GM08714 (cell line): ENCODE measurements around the gene DOCK4.

Source experiments
- H3K4me3 ChIP-seq: fragments of 200-500 bp; sonication (Bioruptor generic); 2 replicates; pipeline ENCODE4 v1.5.1; 2014; ENCODE audit warnings: mild to moderate bottlenecking, low read length, inconsistent platforms
- ZNF274 ChIP-seq: IDR thresholded peaks from 2 replicates; pipeline ENCODE4 v1.6.1; 2012; ENCODE audit warnings: mild to moderate bottlenecking, low read depth, low read length

The DOCK4 gene

DNA sequence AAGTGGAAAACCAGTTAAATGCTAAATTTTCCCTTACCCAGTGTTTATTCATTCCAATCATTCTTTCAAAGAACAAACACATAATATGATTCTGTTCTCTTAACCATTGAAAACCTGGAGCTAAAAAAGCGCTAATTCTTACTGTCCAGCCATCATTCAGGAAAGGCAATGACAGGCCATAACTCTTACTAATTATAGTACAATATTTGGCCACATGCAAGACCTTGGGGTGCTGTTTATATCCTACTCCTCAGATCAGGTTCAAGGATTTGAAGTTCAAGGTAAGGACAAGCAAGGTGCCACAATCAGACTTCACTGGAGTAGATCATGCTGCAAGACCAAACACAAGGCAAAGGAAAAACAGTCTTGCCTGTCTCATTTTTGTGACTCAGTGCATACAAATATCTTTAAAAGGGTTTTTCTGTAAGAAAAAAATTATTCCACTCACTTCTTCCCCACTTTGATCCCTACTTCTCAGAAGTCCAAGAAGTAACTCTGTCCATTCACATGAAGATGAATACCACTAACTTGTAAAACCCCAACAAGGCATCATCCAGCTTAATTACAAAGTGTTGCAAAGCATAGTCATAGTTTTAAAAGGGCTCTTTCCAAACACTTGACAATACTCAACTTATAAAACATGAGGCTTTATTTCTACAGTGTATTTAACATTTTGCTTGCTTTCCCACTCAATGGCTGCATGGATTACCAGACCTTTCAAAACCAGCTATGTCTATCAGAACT is 153.0 kb downstream of the DOCK4 start:
- TF ChIP-seq ZNF274 = no peak
- no peak overlapping the region for H3K4me3 ChIP-seq

DNA sequence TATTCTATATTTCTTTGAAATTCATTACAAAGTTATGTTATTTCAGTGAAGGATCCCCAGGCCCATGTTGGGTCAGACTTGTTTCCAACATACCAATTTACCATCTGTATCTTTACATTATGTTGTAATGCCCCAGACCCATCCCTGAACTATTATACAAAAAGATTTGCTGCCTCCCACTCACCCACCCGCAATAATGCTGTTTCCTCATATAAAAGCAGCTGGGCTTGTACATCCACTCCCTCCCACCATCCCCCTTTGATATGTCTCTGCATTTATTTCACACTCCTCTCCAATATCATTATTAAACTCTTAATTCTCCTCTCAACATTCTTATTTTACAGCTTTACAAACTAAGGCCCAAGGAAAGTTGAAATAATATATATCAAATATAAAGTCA is 153.7 kb downstream of the DOCK4 start:
- no peak for TF ChIP-seq ZNF274
- no peak overlapping the region for H3K4me3 ChIP-seq

DNA sequence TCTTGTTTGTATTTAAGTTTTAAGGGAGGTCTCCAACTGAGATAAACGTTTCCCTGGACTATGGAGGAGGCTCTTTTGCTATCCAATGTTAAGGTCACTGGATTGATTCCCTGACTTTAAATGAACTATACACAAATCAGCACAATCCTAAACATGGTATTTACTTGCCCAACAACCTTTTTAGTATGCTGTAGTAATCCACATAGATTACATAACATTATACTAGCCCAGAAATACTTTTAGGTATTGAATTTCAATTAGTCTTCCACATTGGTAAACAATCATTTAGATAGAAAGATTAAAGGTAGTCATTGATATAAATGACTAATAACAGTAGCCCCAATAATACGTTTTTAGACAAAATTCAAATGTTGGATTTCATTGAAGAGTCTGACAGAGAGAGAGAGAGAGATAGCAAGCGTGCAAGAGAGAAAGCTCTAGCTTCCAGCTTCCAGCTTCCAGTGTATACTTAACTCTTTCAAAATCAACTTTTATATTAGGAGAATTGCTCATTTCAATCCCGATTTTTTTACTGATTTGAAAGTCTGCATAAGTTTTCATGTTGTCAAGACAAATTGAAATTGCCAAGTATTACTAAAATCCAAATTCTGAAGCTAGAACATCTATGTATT is 155.8 kb downstream of the DOCK4 start:
- TF ChIP-seq ZNF274 = no peak
- no peak overlapping the region for H3K4me3 ChIP-seq

DNA sequence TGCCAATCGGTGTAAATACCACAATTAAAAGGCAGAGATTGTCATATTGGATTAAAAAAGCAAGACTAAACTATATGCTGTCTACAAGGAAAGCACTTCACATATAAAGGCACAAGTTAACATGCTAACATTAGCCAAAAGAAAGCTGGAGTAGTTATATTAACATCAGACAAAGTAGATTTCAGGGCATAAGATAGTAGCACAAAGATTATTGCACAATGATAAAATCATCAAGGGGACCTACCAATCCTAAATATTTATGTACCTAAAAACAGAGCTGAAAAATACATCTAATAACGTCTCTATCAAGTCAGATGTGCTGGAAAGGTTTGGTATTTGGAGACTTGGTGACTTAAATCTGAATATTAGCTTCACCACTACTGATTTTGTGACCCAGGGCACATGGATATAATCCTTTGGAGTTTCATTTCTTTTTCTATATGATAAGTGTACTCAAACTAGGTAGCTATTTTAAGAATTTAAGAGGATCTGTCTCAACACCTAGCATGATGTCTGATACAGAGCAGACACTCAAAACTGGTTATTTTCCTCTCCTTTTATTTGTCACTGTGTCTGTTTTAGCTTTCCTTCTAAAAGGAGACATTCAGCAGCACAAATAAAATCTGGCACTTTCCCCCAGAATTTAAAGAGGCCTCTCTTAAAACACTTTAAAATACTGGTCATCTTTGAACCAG is 156.5 kb downstream of the DOCK4 start:
- no peak for TF ChIP-seq ZNF274

DNA sequence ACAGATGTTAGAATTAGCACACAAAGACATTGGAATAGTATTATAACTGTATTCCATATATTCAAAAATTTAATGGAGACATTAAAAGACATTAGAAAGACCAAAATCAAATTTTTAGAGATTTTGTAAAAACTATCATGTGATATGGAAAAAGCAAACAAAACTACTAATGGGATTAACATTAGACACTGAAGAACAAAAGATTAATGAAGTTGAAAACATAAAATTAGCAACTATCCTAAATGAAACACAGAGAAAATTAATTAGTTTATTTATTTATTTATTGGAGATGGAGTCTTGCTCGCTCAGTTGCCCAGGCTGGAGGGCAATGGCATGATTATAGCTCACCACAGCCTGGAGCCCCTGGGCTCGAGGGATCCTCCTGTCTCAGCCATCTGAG is 158.8 kb downstream of the DOCK4 start:
- TF ChIP-seq ZNF274 = no peak
- H3K4me3 ChIP-seq = no peak overlapping the region

More for the DNA sequence above, 156.5 kb downstream of the DOCK4 start:
- no peak overlapping the region for H3K4me3 ChIP-seq

DNA sequence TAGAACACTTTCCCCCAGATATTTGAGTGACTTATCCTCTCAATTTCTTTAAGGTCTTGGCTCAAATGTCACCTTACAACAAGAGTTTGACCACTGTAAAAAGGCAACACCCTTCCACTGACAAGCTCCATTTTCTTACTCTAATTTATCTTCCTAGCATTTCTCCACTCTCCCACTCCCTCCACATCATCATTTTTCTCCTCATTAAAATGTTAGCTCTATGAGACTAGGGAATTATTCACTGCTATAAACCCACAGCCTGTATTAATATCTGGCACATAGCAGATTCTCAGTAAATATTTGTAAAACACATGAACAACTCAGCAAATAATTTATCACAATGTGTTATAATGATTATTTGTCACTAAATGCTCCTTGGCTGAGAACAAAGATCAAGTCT is 161.0 kb downstream of the DOCK4 start:
- no peak for TF ChIP-seq ZNF274
- no peak overlapping the region for H3K4me3 ChIP-seq

DNA sequence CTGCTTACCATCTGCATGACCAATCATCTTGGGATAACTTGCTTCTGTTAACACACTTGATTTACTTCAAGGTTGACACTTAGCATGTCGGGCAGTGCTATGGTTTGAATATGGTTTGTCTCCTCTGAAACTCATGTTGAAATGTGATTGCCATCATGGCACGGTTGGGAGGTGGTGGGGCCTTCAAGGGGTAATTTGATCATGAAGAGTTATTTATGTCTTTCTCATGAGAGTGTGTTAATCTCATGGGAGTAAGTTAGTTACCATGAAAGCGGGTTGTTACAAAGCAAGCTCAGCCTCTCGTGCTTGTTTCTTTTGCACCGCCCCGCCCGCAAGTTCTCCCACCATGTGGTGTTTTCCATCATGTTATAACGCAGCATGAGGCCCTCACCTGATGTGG is 163.6 kb downstream of the DOCK4 start:
- TF ChIP-seq ZNF274 = no peak
- H3K4me3 ChIP-seq = no peak overlapping the region

DNA sequence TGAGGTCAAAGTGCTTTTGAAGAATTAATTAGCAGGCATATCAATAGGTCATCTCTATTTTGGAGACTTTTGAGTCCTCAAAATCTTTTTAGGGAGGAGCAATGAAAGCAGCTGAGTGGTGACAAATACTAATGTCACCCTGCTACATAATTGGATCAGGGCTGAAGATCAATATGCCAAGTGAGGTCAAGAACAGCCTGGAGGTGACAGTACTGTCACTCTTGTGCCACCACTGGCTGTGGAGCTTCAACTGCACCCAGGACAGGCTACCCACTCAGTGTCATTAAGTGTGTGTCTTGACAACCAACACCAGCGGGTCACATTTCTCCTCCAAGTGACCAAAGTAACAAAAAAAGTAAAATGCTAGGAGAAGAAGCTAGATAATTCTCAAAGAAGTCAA is 167.8 kb downstream of the DOCK4 start:
- no peak overlapping the region for H3K4me3 ChIP-seq
- TF ChIP-seq ZNF274 = no peak

DNA sequence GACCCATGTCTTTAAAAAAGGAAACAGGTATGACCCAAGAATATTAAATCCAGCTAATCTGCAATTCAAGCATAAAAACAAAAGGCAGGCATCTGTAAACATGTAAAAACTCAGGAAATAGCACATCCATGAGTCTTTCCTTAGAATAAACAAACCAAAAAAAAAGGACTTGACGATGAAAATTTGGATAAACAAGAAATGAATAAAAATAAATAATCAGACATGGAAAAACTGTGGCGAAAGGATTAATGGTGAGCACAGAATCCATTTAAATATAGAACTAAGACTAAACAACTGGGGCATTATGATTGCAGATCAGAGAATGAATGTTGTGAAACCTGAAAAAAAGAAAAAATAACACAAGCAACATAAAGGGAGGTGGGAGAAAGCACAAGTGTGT is 170.1 kb downstream of the DOCK4 start:
- H3K4me3 ChIP-seq = no peak overlapping the region
- TF ChIP-seq ZNF274 = no peak

DNA sequence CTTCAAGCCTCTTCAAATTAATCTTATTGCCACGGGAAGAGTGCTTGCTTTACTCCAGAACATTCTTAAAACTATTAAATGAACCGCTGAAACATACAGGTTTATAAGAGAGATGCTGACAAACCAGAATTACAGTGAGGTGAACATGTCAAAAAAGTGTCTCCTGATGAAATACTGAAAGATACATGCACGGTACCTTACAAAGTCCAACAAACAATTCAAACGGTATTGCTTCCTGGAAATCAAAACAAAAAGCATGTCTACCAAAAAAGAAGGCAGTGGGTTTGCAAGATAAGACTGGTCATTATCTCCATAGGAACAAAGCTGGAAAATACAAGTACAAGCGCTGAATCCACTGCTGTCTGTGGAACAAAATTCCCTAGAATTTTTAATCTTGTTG is 174.5 kb downstream of the DOCK4 start:
- TF ChIP-seq ZNF274 = no peak
- no peak overlapping the region for H3K4me3 ChIP-seq

DNA sequence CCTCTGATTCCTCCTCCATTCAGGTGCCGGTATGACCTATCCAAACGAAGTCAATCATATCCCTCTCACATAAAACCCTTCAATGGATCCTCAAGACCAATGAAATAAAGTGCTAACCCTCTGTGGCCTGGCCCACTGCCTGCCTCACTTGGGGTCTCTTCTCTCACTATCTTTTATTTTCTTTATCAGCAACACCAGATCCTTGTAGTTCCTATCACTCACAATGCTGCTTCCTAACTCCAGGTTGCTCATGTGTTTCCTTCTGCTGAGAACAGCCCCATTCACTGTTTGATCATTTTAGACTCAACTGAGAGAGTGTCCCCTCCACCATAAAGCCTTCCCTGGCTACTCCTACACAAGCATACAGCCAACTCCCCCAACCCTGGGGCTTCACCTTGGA is 180.6 kb downstream of the DOCK4 start:
- TF ChIP-seq ZNF274 = no peak
- no peak overlapping the region for H3K4me3 ChIP-seq

DNA sequence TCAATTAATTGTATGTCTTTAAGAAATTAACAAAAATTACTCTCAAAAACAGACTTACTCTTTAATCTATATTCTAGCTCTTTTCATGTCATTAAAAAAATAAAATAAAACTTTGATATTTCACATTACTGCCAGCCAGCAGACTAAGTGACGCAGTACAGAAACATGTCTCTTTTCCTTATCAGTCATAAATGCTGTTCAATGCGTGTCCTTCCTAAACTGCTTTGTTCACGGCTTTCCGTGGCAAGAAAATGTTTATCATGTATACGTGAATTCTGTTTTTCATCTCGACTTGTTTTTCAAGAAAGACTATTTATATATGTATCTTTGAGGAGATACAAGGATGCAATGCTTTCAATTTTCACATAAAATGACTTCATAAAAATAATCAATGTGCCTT is 182.4 kb downstream of the DOCK4 start:
- no peak overlapping the region for H3K4me3 ChIP-seq
- TF ChIP-seq ZNF274 = no peak

DNA sequence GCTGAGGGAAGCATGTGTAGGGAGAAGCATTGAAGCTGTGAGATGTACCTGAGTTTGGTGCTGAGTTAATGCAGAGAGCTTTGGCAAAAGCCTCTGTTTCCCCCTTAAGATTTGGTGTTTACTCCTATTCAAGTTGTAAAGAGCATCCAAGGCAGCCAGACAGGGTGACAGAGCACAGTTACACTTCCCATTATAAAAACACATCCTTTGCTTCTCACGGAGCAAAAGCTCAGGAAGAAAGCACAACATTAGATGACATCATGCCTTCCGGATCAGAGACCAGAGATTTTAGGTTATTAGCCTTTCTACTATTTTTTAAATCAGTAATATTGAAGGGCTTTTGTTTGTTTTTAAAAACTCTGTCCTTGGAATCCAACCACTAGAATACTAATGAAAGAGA is 182.9 kb downstream of the DOCK4 start:
- TF ChIP-seq ZNF274 = no peak
- H3K4me3 ChIP-seq = no peak overlapping the region

DNA sequence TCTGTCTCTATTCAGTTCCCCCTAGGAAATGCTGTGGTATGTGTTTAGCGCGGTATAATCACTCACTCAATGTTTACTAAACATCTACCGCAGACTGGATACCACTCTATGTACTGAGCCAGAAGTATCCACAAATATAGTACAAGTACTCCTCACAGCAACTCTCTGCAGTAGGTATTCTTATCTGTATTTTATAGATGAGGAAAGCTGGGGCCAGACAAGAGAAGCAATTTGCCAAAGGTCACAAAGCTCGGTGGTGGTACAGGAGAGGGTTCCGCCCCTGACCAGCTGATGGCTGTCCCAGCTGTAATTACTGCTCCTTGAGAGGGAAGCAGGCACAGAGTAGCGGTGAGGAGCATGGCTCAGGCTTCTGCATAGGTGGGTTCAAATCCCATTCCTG is 184.1 kb downstream of the DOCK4 start:
- H3K4me3 ChIP-seq = no peak overlapping the region
- TF ChIP-seq ZNF274 = no peak
